ENCODE results near the gene TRMT112.
"Not testable (repeated sequence)": the region's sequence is repeated elsewhere in the genome, so short reads cannot be mapped to it uniquely, and the experiment has no call there.

The TRMT112 gene

GRCh38 chr11:64312947-64313346 is 4.4 kb downstream of the TRMT112 start:
- DNase-seq (ENCODE audit: low read depth): no peak

GRCh38 chr11:64307795-64308194 is 9.6 kb downstream of the TRMT112 start:
- DNase-seq (ENCODE audit: low read depth): not testable (repeated sequence)

- DNase-seq (ENCODE audit: low read depth): peak; percentile 16
Observed at GRCh38 chr11:64306876-64307622, 10.3 kb downstream of the TRMT112 start.

GRCh38 chr11:64306563-64306875 is 10.8 kb downstream of the TRMT112 start:
- no peak for DNase-seq (ENCODE audit: low read depth)

- peak; percentile 27 for DNase-seq (ENCODE audit: low read depth)
Observed at GRCh38 chr11:64305691-64306562, 11.4 kb downstream of the TRMT112 start.

- DNase-seq (ENCODE audit: low read depth): peak; percentile 95
Observed at GRCh38 chr11:64305075-64305690, 12.2 kb downstream of the TRMT112 start, which contains the start of gene ESRRA. Gene ESRRA, plus strand, starts transcription at chr11:64305524. Its CDS starts 1,656 bp downstream, at chr11:64307180.

GRCh38 chr11:64304316-64305072 is 12.9 kb downstream of the TRMT112 start:
- DNase-seq (ENCODE audit: low read depth): peak; percentile 84

GRCh38 chr11:64304032-64304315 is 13.4 kb downstream of the TRMT112 start:
- no peak for DNase-seq (ENCODE audit: low read depth)

GRCh38 chr11:64303109-64304031 is 14.0 kb downstream of the TRMT112 start:
- no peak for DNase-seq (ENCODE audit: low read depth)

- no peak for DNase-seq (ENCODE audit: low read depth)
Observed at GRCh38 chr11:64299847-64300648, 17.3 kb downstream of the TRMT112 start, which contains the start of gene CATSPERZ. Gene CATSPERZ, plus strand, starts transcription at chr11:64300358. Its CDS starts 53 bp downstream, at chr11:64300411.

- DNase-seq (ENCODE audit: low read depth): no peak
Observed at GRCh38 chr11:64298966-64299846, 18.2 kb downstream of the TRMT112 start.

- no peak for DNase-seq (ENCODE audit: low read depth)
Observed at GRCh38 chr11:64297699-64298358, 19.5 kb downstream of the TRMT112 start.

- no peak for DNase-seq (ENCODE audit: low read depth)
Observed at GRCh38 chr11:64296830-64297698, 20.3 kb downstream of the TRMT112 start.

GRCh38 chr11:64296236-64296635 is 21.1 kb downstream of the TRMT112 start:
- no peak for DNase-seq (ENCODE audit: low read depth)

- DNase-seq (ENCODE audit: low read depth): no peak
Observed at GRCh38 chr11:64295760-64296159, 21.6 kb downstream of the TRMT112 start.

GRCh38 chr11:64294774-64295173 is 22.6 kb downstream of the TRMT112 start:
- no peak for DNase-seq (ENCODE audit: low read depth)

- DNase-seq (ENCODE audit: low read depth): no peak
Observed at GRCh38 chr11:64292460-64293254, 24.7 kb downstream of the TRMT112 start.

All from fibroblast of the conjunctiva (primary cell).